ENCODE data around the gene SLC5A11.

Gene SLC5A11

GRCh38 chr16:24829153-24829552 is 16.6 kb upstream of the SLC5A11 start:
- Mint-ChIP-seq H3K27me3 (ENCODE audit: low read depth, poor library complexity) (no peaks in the 10 kb centered on the region), H3K4me3 (no peak overlapping the region), H3K27ac (no peak overlapping the region), H3K4me1 (no peaks in the 10 kb centered on the region), H3K36me3 (ENCODE audit: low read depth) (peaks cover 29% of the 10 kb centered on the region), H3K9me3 (no peaks in the 10 kb centered on the region)
- TF ChIP-seq CTCF (IDR thresholded peaks at IDR 0.05), result no peak
- DNase-seq, result no peak

DNA sequence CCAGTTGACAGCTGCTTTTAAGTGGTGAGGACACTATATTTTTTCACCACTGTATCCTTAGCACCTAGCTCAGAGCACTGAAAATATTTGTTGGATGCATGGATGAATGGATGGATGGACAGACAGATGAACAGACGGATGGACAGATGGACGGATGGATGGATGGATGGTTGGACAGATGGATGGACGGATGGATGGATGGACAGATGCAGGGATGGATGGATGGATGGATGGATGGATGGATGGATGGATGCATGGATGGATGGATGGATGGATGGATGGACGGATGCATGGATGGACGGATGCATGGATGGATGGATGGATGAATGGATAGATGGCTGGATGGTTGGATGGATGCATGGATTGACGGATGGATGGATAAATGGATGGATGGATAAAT is 12.4 kb upstream of the SLC5A11 start:
- no peak for TF ChIP-seq CTCF (IDR thresholded peaks at IDR 0.05)
- H3K36me3 Mint-ChIP-seq (ENCODE audit: low read depth), result no peaks in the 10 kb centered on the region
- H3K27me3 Mint-ChIP-seq (ENCODE audit: low read depth, poor library complexity), result no peaks in the 10 kb centered on the region
- no peaks in the 10 kb centered on the region for H3K9me3 Mint-ChIP-seq
- H3K27ac Mint-ChIP-seq, result no peak overlapping the region
- no peak overlapping the region for H3K4me3 Mint-ChIP-seq
- no peaks in the 10 kb centered on the region for H3K4me1 Mint-ChIP-seq
- DNase-seq, result no peak

DNA sequence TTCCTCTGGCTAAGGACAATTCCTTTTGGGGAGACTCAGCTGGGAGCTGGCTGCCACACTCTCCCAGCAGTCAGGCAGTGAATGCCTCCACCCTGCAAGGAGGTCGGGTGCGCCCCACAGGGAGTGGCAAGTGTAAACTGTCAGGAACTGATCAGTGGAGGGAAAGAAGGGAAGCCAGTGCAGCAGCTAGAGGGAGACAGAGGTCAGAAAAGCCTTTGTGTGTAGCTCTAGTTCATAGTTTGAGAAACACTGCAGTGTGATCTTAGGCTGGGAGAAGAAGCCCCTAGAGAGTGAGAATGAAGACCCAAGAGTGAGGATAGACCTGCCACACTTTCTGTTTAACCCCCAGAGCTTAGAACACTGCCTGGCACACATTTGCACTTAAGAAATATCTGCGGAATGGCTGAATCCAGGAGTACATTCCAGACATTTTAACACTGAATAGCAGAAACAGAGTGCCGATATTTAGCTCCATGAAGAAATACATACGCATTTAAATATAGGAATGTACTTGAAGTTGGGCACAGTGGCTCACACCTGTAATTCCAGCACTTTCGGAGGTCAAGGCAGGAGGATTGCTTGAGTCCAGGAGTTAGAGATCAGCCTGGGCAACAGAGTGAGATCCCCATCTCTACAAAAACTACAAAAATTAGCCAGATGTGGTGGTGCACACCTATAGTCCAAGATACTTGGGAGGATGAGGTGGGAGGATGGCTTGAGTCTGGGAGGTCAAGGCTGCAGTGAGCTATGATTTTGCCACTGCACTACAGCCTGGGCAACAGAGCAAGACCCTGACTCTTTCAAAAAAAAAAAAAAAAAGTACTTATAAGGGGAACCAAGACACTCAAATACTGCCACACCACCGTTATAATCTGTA is 11.1 kb upstream of the SLC5A11 start:
- no peak for DNase-seq
- peak; percentile 5 for TF ChIP-seq CTCF (IDR thresholded peaks at IDR 0.05)
- Mint-ChIP-seq H3K27me3 (ENCODE audit: low read depth, poor library complexity) (peaks cover 3% of the 10 kb centered on the region), H3K4me3 (no peak overlapping the region), H3K27ac (no peak overlapping the region), H3K4me1 (no peaks in the 10 kb centered on the region), H3K9me3 (no peaks in the 10 kb centered on the region), H3K36me3 (ENCODE audit: low read depth) (no peaks in the 10 kb centered on the region)

- no peak overlapping the region for H3K27ac Mint-ChIP-seq
- no peaks in the 10 kb centered on the region for H3K9me3 Mint-ChIP-seq
- no peaks in the 10 kb centered on the region for H3K36me3 Mint-ChIP-seq (ENCODE audit: low read depth)
- no peak for TF ChIP-seq CTCF (IDR thresholded peaks at IDR 0.05)
- no peaks in the 10 kb centered on the region for H3K4me1 Mint-ChIP-seq
- H3K4me3 Mint-ChIP-seq, result no peak overlapping the region
- DNase-seq, result no peak
- H3K27me3 Mint-ChIP-seq (ENCODE audit: low read depth, poor library complexity), result peaks cover 3% of the 10 kb centered on the region
Measured at GRCh38 chr16:24836836-24837235, 8.9 kb upstream of the SLC5A11 start.

- no peaks in the 10 kb centered on the region for H3K36me3 Mint-ChIP-seq (ENCODE audit: low read depth)
- peaks cover 3% of the 10 kb centered on the region for H3K27me3 Mint-ChIP-seq (ENCODE audit: low read depth, poor library complexity)
- no peak for TF ChIP-seq CTCF (IDR thresholded peaks at IDR 0.05)
- no peak overlapping the region for H3K27ac Mint-ChIP-seq
- no peaks in the 10 kb centered on the region for H3K4me1 Mint-ChIP-seq
- no peak for DNase-seq
- H3K4me3 Mint-ChIP-seq, result no peak overlapping the region
- H3K9me3 Mint-ChIP-seq, result no peaks in the 10 kb centered on the region
Measured at GRCh38 chr16:24837969-24838368, 7.8 kb upstream of the SLC5A11 start.
